A673 (cell line): ENCODE data around the gene PPP6R2.

Source experiments
- EZH2 ChIP-seq: fragments of 200-600 bp; sonication (generic); IDR thresholded peaks from 2 replicates; pipeline ENCODE4 v1.6.1; 2017; ENCODE audit warnings: borderline replicate concordance, low read depth, mild to moderate bottlenecking, mixed read lengths, antibody characterized with exemption, low read length; ENCODE audit not compliant: poor library complexity, severe bottlenecking
- TF ChIP-seq, protein P1 (sequence below): fragments of 300-800, 200-600 bp; sonication (generic); conservative IDR thresholded peaks from 2 replicates; pipeline ENCODE4 v1.5.1; 2017; ENCODE audit warnings: low read depth, mild to moderate bottlenecking, antibody characterized with exemption, low read length, moderate library complexity, mixed read lengths

DNA sequence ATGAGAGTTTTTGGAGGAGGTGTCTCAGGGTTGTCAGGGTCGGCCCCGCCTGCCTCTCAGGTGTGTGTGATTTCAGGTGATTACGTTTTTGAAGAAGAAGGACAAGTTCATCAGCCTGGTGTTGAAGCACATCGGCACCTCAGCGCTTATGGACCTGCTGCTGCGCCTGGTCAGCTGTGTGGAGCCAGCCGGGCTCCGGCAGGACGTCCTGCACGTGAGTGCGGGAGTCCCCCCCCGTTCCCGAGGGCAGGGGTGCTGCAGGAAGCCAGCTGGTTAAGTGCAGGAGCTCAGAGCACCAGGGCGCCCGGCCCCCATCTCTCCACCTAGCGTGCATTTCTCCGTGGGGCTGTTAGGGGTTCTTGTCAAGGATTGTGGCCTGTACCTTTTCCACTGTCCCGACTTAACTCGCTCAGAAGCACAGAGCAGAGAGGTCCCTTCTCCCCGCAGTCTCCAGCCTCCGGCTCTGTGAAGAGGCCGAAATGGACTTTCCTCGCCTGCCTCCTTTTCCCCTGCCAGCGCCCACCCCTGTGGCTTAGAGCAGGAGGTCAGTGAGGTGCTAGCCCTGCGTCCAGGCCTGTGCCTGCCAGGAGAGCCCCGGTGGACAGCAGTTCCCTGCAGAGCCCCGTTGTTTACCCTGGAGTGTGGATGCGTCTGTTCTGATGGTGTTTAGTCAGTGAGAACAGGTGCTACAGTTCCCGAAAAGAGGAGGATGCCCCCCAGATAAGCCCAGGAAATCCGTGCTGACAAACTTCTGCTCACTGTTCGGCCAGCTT, 71.5 kb downstream of the PPP6R2 start:
- TF ChIP-seq, protein P1, sequence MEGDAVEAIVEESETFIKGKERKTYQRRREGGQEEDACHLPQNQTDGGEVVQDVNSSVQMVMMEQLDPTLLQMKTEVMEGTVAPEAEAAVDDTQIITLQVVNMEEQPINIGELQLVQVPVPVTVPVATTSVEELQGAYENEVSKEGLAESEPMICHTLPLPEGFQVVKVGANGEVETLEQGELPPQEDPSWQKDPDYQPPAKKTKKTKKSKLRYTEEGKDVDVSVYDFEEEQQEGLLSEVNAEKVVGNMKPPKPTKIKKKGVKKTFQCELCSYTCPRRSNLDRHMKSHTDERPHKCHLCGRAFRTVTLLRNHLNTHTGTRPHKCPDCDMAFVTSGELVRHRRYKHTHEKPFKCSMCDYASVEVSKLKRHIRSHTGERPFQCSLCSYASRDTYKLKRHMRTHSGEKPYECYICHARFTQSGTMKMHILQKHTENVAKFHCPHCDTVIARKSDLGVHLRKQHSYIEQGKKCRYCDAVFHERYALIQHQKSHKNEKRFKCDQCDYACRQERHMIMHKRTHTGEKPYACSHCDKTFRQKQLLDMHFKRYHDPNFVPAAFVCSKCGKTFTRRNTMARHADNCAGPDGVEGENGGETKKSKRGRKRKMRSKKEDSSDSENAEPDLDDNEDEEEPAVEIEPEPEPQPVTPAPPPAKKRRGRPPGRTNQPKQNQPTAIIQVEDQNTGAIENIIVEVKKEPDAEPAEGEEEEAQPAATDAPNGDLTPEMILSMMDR = no peak
- TF ChIP-seq EZH2 = no peak
